ENCODE measurements around the gene TRMT112. TPM values are rescaled to one million over a fixed set of nuclear protein-coding genes. Genes with fewer than 3 reads are reported as not detected.

Gene TRMT112
- total RNA-seq, 2 donors from 2014 or later, result 145 to 154 TPM

GRCh38 chr11:64296236-64296635 lies 21.1 kb downstream of the TRMT112 start:
- no peak overlapping the region for H3K4me3 Mint-ChIP-seq
- peaks cover 14% of the 10 kb centered on the region for H3K4me1 Mint-ChIP-seq (ENCODE audit: low read depth)
- DNase-seq (no peak), ATAC-seq (replicated peaks in 1 of 2) (no peak)
- H3K9me3 Mint-ChIP-seq, result no peaks in the 10 kb centered on the region
- no peak overlapping the region for H3K27ac Mint-ChIP-seq
- H3K27me3 Mint-ChIP-seq (ENCODE audit: low read depth), result peaks cover 81% of the 10 kb centered on the region
- H3K36me3 Mint-ChIP-seq (ENCODE audit: insufficient read depth in 2 of 2), result no peaks in the 10 kb centered on the region

GRCh38 chr11:64295760-64296159 lies 21.6 kb downstream of the TRMT112 start:
- H3K4me1 Mint-ChIP-seq (ENCODE audit: low read depth), result peaks cover 11% of the 10 kb centered on the region
- H3K27me3 Mint-ChIP-seq (ENCODE audit: low read depth), result peaks cover 79% of the 10 kb centered on the region

GRCh38 chr11:64294774-64295173 lies 22.6 kb downstream of the TRMT112 start:
- DNase-seq, result no peak
- Mint-ChIP-seq H3K27me3 (ENCODE audit: low read depth) (peaks cover 77% of the 10 kb centered on the region), H3K4me1 (ENCODE audit: low read depth) (peaks cover 3% of the 10 kb centered on the region), H3K36me3 (ENCODE audit: insufficient read depth in 2 of 2) (peaks cover 2 to 5% of the 10 kb centered on the region in 2 donors), H3K9me3 (no peaks in the 10 kb centered on the region), H3K27ac (no peak overlapping the region), H3K4me3 (no peak overlapping the region)
- ATAC-seq (replicated peaks in 1 of 2), result no peak

More at GRCh38 chr11:64295760-64296159, 21.6 kb downstream of the TRMT112 start:
- DNase-seq (no peak), ATAC-seq (replicated peaks in 1 of 2) (no peak)
- no peak overlapping the region for H3K27ac Mint-ChIP-seq
- no peaks in the 10 kb centered on the region for H3K9me3 Mint-ChIP-seq
- peaks cover under 1 to 2% of the 10 kb centered on the region in 2 donors for H3K36me3 Mint-ChIP-seq (ENCODE audit: insufficient read depth in 2 of 2)
- no peak overlapping the region for H3K4me3 Mint-ChIP-seq

GRCh38 chr11:64292460-64293254 lies 24.7 kb downstream of the TRMT112 start:
- ATAC-seq (replicated peaks in 1 of 2) (peak in 1 of 2 donors; percentile 8), DNase-seq (no peak)
- Mint-ChIP-seq H3K27ac (peak overlapping the region; percentile 50), H3K36me3 (ENCODE audit: insufficient read depth in 2 of 2) (peaks cover 4 to 5% of the 10 kb centered on the region in 2 donors), H3K27me3 (ENCODE audit: low read depth) (peaks cover 59% of the 10 kb centered on the region), H3K4me1 (ENCODE audit: low read depth) (no peaks in the 10 kb centered on the region), H3K9me3 (no peaks in the 10 kb centered on the region), H3K4me3 (peak overlapping the region; percentile 75 to 76)

DNA sequence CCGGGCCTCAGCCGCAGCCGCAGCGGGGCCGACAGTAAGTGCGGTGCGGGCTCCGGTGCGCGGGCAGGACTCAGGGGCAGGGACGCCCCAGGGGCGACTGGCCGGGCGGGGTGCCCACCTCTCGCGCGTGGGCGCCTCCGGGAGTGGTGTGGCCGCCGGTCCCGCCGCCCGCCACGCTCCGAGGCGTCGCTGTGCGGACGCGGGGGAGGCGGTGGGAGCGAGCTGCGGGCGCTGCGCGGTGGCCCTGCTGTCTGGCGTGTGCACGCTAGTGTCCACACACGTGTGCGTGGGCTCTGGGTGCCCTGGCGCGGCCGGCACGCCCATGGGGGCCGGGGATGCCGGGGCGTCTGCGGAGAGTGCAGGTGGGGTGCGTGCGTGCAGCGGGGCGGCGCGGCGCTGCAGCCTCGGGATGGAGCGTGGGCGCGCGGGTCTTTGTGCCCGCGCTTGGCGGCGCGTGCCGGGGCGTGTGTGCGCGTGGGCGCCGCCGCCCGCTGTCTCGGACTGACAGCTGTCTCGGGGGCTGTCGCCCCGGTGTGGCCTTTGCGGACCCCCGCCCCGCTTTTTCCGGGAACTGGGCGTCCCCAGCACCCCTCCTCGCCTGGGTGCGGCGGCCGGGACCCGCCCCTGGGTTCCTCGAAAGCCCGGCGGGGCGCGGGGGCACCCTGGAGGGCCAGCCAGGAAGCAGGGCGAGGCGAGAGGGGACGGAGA lies 25.5 kb downstream of the TRMT112 start:
- H3K4me1 Mint-ChIP-seq (ENCODE audit: low read depth), result peaks cover 2% of the 10 kb centered on the region
- peak overlapping the region; percentile 75 to 76 for H3K4me3 Mint-ChIP-seq
- peaks cover 4 to 5% of the 10 kb centered on the region in 2 donors for H3K36me3 Mint-ChIP-seq (ENCODE audit: insufficient read depth in 2 of 2)
- DNase-seq (no peak), ATAC-seq (replicated peaks in 1 of 2) (peak; percentile 51 to 56)
- no peak overlapping the region for H3K27ac Mint-ChIP-seq
- H3K9me3 Mint-ChIP-seq, result no peaks in the 10 kb centered on the region
- peaks cover 51% of the 10 kb centered on the region for H3K27me3 Mint-ChIP-seq (ENCODE audit: low read depth)

- peak within 1 kb of the TSS; percentile 73 to 79 for H3K4me3 Mint-ChIP-seq
- ATAC-seq (replicated peaks in 1 of 2), result peak in 1 of 2 donors; percentile 5
- peaks cover 45% of the 10 kb centered on the region for H3K27me3 Mint-ChIP-seq (ENCODE audit: low read depth)
- DNase-seq, result no peak
- peaks cover 8% of the 10 kb centered on the region for H3K4me1 Mint-ChIP-seq (ENCODE audit: low read depth)
- peaks cover 4 to 5% of the 10 kb centered on the region in 2 donors for H3K36me3 Mint-ChIP-seq (ENCODE audit: insufficient read depth in 2 of 2)
- no peaks in the 10 kb centered on the region for H3K9me3 Mint-ChIP-seq
- peak within 1 kb of the TSS; percentile 43 for H3K27ac Mint-ChIP-seq
Measured at GRCh38 chr11:64291262-64291751, 26.1 kb downstream of the TRMT112 start, which contains the start of gene KCNK4. Gene KCNK4 (plus strand): TSS chr11:64291302. CDS start chr11:64293019, 1,717 bp downstream.

DNA sequence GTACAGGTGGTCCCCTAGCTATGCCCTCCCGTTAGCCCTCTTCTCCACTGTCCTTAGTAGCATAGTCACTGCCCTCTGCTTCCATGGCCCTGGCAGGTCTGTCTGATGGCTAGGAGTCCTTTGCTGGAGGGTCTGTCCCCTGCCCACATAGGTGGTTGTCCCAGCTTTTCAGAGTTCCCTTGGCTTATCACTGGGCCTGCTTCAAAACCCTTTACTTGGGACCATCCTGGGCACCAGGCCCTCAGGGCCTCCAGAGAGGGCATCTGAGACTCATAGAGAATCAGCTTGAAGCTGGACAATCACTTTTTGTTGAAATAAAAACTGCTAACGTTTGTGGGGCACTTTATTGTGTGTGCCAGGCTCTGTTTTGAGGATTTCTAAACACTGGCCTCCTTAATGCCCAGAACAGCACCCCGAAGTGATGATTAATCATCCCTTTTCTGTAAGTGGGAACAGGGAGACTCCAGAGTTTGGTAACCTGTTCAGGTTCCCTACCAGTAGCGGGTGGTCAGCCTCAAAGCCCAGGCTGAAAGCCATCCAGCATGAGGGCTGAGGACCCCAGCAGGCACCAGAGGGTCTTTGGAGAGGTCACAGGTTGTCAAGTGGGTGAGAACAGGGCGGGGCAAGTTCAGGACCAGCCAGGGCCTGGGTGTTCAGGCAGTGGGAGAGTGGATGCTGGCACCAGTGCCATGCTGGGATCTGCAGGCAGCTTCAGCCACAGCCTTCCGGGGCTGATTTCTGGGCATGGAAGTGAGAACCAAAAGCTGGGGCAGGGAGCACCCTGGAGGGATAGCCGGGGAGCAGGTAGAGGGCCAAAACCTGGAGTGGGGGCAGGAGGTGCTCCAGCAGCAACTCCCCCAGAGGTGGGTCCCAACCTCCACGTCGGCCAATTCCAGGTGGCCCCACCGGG lies 26.8 kb downstream of the TRMT112 start:
- peaks cover 38% of the 10 kb centered on the region for H3K27me3 Mint-ChIP-seq (ENCODE audit: low read depth)
- DNase-seq, result no peak
- H3K4me3 Mint-ChIP-seq, result peak overlapping the region; percentile 73 to 79
- H3K36me3 Mint-ChIP-seq (ENCODE audit: insufficient read depth in 2 of 2), result peaks cover 4 to 5% of the 10 kb centered on the region in 2 donors
- H3K27ac Mint-ChIP-seq, result peak overlapping the region; percentile 43
- no peaks in the 10 kb centered on the region for H3K9me3 Mint-ChIP-seq
- ATAC-seq (replicated peaks in 1 of 2), result no peak
- peaks cover 10% of the 10 kb centered on the region for H3K4me1 Mint-ChIP-seq (ENCODE audit: low read depth)

- ATAC-seq (replicated peaks in 1 of 2), result no peak
- no peak overlapping the region for H3K4me3 Mint-ChIP-seq
Measured at GRCh38 chr11:64289002-64289564, 28.3 kb downstream of the TRMT112 start.

DNA sequence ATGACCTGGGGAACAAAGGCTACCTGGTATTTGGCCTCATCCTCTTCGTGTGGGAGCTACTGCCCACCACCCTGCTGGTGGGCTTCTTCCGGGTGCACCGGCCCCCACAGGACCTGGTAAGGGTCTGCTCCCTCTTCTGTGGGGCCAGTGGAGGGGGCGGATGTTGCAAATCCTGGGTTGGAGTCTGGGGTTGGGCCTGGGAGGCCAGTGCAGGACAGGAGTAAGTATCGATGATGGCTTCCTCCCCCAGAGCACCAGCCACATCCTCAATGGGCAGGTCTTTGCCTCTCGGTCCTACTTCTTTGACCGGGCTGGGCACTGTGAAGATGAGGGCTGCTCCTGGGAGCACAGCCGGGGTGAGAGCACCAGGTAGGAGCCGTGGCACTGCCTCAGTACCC lies 29.0 kb downstream of the TRMT112 start:
- no peak overlapping the region for H3K4me3 Mint-ChIP-seq
- ATAC-seq (replicated peaks in 1 of 2) (no peak), DNase-seq (no peak)
- peaks cover 12% of the 10 kb centered on the region for H3K4me1 Mint-ChIP-seq (ENCODE audit: low read depth)
- peaks cover 4 to 5% of the 10 kb centered on the region in 2 donors for H3K36me3 Mint-ChIP-seq (ENCODE audit: insufficient read depth in 2 of 2)
- H3K27ac Mint-ChIP-seq, result no peak overlapping the region
- H3K27me3 Mint-ChIP-seq (ENCODE audit: low read depth), result peaks cover 16% of the 10 kb centered on the region
- H3K9me3 Mint-ChIP-seq, result no peaks in the 10 kb centered on the region

More at GRCh38 chr11:64289002-64289564, 28.3 kb downstream of the TRMT112 start:
- Mint-ChIP-seq H3K36me3 (ENCODE audit: insufficient read depth in 2 of 2) (peaks cover 4 to 5% of the 10 kb centered on the region in 2 donors), H3K9me3 (no peaks in the 10 kb centered on the region), H3K27me3 (ENCODE audit: low read depth) (peaks cover 23% of the 10 kb centered on the region), H3K4me1 (ENCODE audit: low read depth) (peaks cover 10% of the 10 kb centered on the region), H3K27ac (no peak overlapping the region)
- DNase-seq, result no peak

- no peak overlapping the region for H3K27ac Mint-ChIP-seq
- DNase-seq, result no peak
- peaks cover 4 to 5% of the 10 kb centered on the region in 2 donors for H3K36me3 Mint-ChIP-seq (ENCODE audit: insufficient read depth in 2 of 2)
- peaks cover 10% of the 10 kb centered on the region for H3K27me3 Mint-ChIP-seq (ENCODE audit: low read depth)
- no peak overlapping the region for H3K4me3 Mint-ChIP-seq
- no peak for ATAC-seq (replicated peaks in 1 of 2)
- H3K4me1 Mint-ChIP-seq (ENCODE audit: low read depth), result peaks cover 18% of the 10 kb centered on the region
- no peaks in the 10 kb centered on the region for H3K9me3 Mint-ChIP-seq
Measured at GRCh38 chr11:64287676-64288352, 29.5 kb downstream of the TRMT112 start.

DNA sequence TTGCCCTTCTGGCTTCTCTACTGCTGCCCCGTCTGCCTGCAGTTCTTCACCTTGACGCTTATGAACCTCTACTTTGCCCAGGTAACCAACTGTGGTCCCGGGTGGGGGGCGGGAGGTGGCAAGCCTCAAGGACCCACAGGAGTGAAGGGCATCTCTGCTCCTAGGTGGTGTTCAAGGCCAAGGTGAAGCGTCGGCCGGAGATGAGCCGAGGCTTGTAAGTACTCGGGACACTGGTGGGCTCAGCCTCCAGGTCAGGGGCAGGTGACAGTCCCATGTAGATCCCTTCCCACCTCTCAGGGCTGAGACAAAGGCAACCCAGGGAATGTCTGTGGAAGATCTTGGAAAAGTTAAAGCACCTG lies 30.6 kb downstream of the TRMT112 start:
- no peak for ATAC-seq (replicated peaks in 1 of 2)
- Mint-ChIP-seq H3K4me1 (ENCODE audit: low read depth) (peaks cover 20% of the 10 kb centered on the region), H3K36me3 (ENCODE audit: insufficient read depth in 2 of 2) (peaks cover 5% of the 10 kb centered on the region in 2 donors), H3K27ac (peak overlapping the region; percentile 87), H3K9me3 (no peaks in the 10 kb centered on the region), H3K27me3 (ENCODE audit: low read depth) (peaks cover 9% of the 10 kb centered on the region), H3K4me3 (peak overlapping the region; percentile 86 to 93)
- no peak for DNase-seq

Data from activated T-cell treated with anti-CD3 and anti-CD28 coated beads, Interleukin-2, amount 50 U/mL, for 72 hours (primary cell).